ENCODE measurements around the gene STK11IP.

- TF ChIP-seq, protein P1, sequence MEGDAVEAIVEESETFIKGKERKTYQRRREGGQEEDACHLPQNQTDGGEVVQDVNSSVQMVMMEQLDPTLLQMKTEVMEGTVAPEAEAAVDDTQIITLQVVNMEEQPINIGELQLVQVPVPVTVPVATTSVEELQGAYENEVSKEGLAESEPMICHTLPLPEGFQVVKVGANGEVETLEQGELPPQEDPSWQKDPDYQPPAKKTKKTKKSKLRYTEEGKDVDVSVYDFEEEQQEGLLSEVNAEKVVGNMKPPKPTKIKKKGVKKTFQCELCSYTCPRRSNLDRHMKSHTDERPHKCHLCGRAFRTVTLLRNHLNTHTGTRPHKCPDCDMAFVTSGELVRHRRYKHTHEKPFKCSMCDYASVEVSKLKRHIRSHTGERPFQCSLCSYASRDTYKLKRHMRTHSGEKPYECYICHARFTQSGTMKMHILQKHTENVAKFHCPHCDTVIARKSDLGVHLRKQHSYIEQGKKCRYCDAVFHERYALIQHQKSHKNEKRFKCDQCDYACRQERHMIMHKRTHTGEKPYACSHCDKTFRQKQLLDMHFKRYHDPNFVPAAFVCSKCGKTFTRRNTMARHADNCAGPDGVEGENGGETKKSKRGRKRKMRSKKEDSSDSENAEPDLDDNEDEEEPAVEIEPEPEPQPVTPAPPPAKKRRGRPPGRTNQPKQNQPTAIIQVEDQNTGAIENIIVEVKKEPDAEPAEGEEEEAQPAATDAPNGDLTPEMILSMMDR (IDR thresholded peaks at IDR 0.05; ENCODE audit: low read depth, low read length), result no peak
- no peak for TF ChIP-seq EZH2phosphoT487 (IDR thresholded peaks at IDR 0.05; ENCODE audit: low read depth)
Measured at GRCh38 chr2:219643084-219643473, 45.4 kb downstream of the STK11IP start.
